Stimulated activated CD4-positive, alpha-beta T cell treated with anti-CD3 and anti-CD28 coated beads, Interleukin-4, amount 100 ng/mL, for 1 hour (primary cell): Measurements from ENCODE around the gene RAPGEF3.

Source experiments
- DNase-seq: peaks from one replicate; pipeline ENCODE4 v3.0.0-alpha.2; 2020

Gene RAPGEF3

GRCh38 chr12:47717443-47718193 lies 41.1 kb downstream of the RAPGEF3 start:
- peak; percentile 48 for DNase-seq

- DNase-seq: no peak
Measured at GRCh38 chr12:47717046-47717442, 41.6 kb downstream of the RAPGEF3 start.

GRCh38 chr12:47715877-47716548 lies 42.7 kb downstream of the RAPGEF3 start:
- DNase-seq: no peak

GRCh38 chr12:47715393-47715876 lies 43.2 kb downstream of the RAPGEF3 start:
- DNase-seq: peak; percentile 74

GRCh38 chr12:47714826-47715386 lies 43.8 kb downstream of the RAPGEF3 start:
- no peak for DNase-seq

GRCh38 chr12:47712171-47712570 lies 46.5 kb downstream of the RAPGEF3 start:
- DNase-seq: no peak

- no peak for DNase-seq
Measured at GRCh38 chr12:47711448-47711847, 47.2 kb downstream of the RAPGEF3 start.

- no peak for DNase-seq
Measured at GRCh38 chr12:47710278-47710677, 48.4 kb downstream of the RAPGEF3 start.

- no peak for DNase-seq
Measured at GRCh38 chr12:47709671-47710070, 49.0 kb downstream of the RAPGEF3 start.

- no peak for DNase-seq
Measured at GRCh38 chr12:47709237-47709636, 49.4 kb downstream of the RAPGEF3 start.

GRCh38 chr12:47707905-47708543 lies 50.7 kb downstream of the RAPGEF3 start:
- no peak for DNase-seq

GRCh38 chr12:47707355-47707754 lies 51.3 kb downstream of the RAPGEF3 start:
- DNase-seq: no peak

GRCh38 chr12:47705566-47706425 lies 52.9 kb downstream of the RAPGEF3 start, which contains the start of gene RPAP3:
TSS of gene RPAP3 (minus strand) at chr12:47706030. CDS start at chr12:47702840, 3,190 bp downstream.
- DNase-seq: peak; percentile 99

- no peak for DNase-seq
Measured at GRCh38 chr12:47705229-47705565, 53.5 kb downstream of the RAPGEF3 start.

- DNase-seq: no peak
Measured at GRCh38 chr12:47704719-47705118, 54.0 kb downstream of the RAPGEF3 start.

- DNase-seq: no peak
Measured at GRCh38 chr12:47700263-47700662, 58.4 kb downstream of the RAPGEF3 start.

- no peak for DNase-seq
Measured at GRCh38 chr12:47698631-47699030, 60.0 kb downstream of the RAPGEF3 start.

GRCh38 chr12:47698055-47698454 lies 60.6 kb downstream of the RAPGEF3 start:
- DNase-seq: no peak

GRCh38 chr12:47689215-47689614 lies 69.5 kb downstream of the RAPGEF3 start:
- DNase-seq: no peak

GRCh38 chr12:47687636-47688035 lies 71.0 kb downstream of the RAPGEF3 start:
- no peak for DNase-seq

- no peak for DNase-seq
Measured at GRCh38 chr12:47686645-47687240, 71.9 kb downstream of the RAPGEF3 start.
